ENCODE measurements around the gene MRPL53.

- TF ChIP-seq CTCF (IDR thresholded peaks at IDR 0.05; ENCODE audit: low read depth, low read length) (no peak), EZH2phosphoT487 (IDR thresholded peaks at IDR 0.05; ENCODE audit: low read depth) (no peak)
Measured at GRCh38 chr2:74481431-74481830, 9.0 kb upstream of the MRPL53 start.
